SHP77 treated with DMSO at 0.1 percent for 48 hours (cell line): ENCODE measurements around the gene HTR3E.

ENCODE experiments used
- DNase-seq: peaks from one replicate; lab custom pipeline; 2025; lab: John Stamatoyannopoulos, UW

Gene HTR3E

DNA sequence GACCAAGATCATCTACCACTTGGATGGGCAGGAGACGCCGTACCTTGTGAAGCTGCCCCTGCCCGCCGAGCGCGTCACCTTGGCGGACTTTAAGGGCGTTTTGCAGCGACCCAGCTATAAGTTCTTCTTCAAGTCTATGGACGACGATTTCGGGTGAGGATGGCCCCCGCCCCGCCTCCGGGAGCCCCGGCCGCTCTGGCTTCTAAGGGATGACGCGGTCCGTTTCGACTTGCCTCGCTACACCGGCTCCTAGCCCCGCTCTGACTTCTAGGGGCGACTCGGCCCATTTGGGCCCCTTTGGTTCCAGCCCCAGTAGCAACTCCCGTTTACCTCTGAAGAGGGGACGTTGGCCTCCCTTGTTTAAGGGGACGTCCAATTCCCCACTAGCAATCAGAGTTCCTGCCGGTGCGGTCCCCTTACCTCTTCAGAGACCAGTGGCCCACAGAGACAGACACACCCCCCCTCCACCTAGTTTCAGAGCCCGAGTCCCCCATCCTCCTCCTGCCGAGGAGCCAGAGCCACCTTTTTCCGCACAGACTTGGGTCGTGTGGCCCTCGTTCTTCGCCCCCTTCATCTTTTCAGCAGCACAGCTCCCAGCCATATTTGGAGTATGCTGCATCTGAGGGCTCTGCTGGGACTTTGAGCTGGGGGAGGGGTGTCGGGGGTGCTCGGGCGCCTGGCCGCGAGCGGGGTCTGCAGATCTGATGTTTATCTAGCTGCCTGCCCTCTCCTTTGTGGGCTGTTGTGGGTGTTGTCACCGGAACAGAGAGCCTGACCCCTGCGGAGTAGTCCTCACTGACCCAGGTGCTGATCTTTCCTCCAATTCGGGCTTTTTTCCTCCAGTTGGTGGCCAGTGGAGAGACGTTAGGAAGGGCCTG is 59.0 kb downstream of the HTR3E start:
- DNase-seq = no peak

DNA sequence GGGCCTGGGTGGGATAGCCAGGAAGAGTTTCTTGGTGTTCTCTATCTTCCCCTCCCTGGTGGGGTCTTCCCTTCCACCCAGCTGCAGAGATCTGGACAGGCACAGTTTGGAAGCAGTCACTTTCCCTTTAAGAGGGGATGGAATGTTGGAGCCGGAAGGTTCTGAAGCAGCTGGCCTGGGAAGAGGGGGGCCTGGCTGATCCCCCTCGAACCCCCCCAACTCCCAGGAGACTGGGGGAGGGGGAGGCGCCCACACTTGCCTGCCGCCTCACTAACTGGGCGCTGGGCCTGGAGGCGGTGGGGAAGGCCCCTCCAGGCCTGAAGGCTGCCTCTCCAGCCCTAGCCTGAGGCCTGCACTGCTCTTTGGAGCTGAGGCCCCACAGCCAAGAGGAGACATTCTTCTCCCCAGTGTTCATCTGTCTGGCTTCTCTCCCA is 59.7 kb downstream of the HTR3E start:
- no peak for DNase-seq
